KG1 (cell line): ENCODE results near the gene SLC44A5.
"Not testable (repeated sequence)": the region's sequence is repeated elsewhere in the genome, so short reads cannot be mapped to it uniquely, and the experiment has no call there.

ENCODE experiments used
- DNase-seq: peaks from one replicate; lab custom pipeline; 2025; lab: John Stamatoyannopoulos, UW

SLC44A5 gene

DNA sequence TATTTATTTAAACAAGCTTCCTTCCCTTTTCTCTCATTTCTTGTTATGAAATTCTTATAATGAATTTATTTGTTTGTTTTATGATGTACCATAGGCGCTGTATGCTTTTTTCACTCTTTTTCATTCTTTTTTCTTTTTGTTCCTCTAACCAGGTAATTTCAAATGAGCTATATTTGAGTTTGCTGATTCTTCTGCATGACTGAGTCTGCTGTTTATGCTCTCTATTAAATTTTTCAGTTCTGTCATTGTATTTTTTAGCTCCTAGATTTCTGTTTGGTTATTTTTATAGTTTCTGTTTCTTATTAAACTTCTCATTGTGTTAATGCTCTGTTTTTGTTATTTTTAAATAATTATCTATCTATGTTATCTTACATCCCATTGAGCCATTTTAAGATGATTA, 244.3 kb downstream of the SLC44A5 start:
- DNase-seq, result no peak

- DNase-seq, result no peak
Measured at GRCh38 chr1:75361260-75361659, 249.7 kb downstream of the SLC44A5 start.

DNA sequence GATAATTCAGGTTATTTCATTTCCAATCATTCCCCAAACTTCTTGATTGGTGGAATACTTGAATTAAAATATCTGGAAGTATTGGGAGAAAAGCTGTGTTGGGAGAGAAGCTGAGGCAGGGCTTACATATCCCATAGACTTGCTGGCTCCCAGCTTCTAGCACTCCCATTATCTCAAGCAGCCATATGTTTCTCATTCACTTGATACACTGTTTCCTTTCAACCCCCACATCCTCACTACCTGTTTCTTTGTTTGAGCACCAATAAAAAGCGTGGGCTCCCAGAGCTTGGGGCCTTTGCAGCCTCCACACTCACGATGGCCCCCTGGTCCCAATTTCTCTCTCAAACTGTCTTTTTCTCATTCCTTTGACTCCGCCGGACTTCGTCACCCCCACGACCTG, 256.6 kb downstream of the SLC44A5 start:
- DNase-seq, result not testable (repeated sequence)

DNA sequence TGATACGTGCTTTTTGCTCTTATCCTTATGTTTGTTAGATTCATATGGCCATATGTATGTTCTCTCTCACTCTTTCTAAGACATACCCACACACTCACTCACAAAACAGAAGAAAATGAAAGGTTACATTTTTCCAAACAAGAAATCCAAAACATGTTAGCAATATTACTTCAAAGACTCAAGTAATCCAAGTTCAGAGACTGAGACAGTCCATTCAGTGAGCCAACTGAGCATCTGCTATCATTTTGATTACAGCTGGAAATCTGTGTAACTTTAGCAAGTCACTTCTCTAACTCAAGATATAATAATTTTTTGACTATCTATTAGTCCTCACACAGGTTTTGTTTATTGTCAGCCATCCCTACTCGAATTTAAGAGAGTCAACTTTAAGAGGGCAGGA, 257.9 kb downstream of the SLC44A5 start:
- DNase-seq, result no peak

GRCh38 chr1:75345538-75346292, 265.2 kb downstream of the SLC44A5 start:
- no peak for DNase-seq

GRCh38 chr1:75342786-75343185, 268.1 kb downstream of the SLC44A5 start:
- no peak for DNase-seq

GRCh38 chr1:75341537-75341936, 269.4 kb downstream of the SLC44A5 start:
- DNase-seq, result no peak

GRCh38 chr1:75338616-75339483, 272.1 kb downstream of the SLC44A5 start:
- DNase-seq, result no peak

DNA sequence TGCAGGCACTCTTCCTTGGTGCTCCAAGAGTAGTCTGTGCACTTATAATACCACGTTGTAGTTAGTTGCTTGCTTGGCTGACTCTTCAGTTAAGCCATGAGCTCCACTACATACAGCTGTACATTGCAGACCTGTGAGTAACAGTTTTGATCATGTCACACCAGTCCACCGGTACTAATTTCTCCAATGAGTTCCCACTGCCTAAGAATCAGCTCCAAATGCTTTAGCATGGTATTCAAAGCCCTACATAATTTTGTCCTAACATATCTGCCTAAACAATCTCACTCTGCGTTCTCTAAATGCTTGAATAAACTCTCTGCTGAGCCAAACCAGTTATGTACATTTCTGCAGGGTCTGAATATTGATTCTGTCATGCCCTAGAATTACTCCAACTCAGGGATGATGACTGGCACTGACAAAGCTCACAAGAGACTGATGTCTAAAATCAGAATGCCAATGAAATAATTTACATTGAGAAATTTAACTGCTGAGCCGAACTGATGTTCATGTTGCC, 276.0 kb downstream of the SLC44A5 start:
- no peak for DNase-seq

DNA sequence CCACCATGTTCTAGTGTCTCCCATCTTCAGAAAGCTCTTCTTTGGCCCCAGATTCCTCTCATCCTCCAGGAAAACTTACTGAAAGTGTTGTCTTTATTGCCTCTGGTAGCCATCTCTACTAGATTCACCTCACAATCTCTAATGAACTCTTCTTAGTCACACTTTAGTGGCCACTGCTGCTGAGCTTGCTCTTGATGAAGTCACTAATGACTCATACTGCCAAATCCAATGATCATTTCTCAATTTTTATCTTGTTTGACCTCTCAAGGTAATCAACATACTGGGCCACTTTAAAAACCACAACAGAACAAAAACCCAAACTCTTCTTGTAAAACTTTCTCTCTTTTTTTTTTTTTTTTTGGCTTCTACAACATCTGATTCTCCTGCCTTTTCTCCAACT, 280.3 kb downstream of the SLC44A5 start:
- no peak for DNase-seq

GRCh38 chr1:75328691-75329090, 282.2 kb downstream of the SLC44A5 start:
- DNase-seq, result no peak

DNA sequence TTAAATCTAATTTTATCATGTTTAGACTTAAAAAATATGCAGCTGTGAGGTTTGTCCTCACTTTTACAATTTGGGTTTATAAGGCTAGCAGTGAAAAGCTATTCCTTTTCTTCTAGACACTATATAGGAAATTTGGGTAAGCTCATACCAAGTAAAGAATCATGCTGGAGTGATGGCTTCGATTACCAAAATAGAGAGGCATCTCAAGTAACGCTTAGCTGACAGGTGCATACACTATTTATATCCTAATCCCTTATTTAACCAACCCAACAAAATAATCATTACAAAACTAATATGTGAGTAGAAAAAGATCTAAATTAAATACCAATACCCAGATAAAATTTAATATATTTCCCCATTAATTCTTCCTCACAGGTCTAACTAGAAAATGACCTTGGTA, 283.5 kb downstream of the SLC44A5 start:
- no peak for DNase-seq

DNA sequence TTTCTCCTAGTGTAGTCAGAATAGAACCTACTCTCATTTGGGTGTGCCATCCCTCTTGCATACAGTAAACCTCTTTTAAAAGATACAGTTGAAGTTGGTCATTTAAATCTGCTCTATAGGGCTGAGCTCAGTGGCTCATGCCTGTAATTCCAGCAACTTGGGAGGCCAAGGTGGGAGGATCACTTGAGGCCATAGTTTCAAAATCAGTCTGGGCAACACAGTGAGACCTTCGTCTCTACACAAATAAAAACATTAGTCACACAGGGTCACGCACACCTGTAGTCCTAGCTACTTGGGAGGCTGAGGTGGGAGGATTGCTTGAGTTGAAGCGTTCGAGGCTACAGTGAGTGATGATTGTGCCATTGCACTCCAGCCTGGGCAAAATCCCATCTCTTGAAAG, 292.9 kb downstream of the SLC44A5 start:
- DNase-seq, result no peak

DNA sequence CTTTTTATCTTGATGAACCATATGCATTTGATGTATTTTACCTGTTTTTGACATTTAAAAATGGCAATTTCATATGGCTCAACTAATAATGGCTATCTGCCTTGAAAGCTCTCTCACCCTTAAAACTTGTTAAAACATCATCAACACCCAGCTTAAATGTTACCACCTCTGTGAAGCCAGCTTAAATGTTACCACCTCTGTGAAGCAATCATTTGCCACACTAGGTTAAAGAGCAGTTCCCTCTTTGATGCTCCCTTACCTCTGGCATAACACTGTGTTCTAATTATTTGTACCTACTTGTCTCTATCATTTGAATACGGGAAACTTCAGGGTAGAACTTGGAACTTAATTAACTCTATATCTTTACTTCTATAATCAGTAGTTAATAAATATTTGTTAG, 294.7 kb downstream of the SLC44A5 start:
- no peak for DNase-seq

- no peak for DNase-seq
Measured at GRCh38 chr1:75312620-75313019, 298.3 kb downstream of the SLC44A5 start.

DNA sequence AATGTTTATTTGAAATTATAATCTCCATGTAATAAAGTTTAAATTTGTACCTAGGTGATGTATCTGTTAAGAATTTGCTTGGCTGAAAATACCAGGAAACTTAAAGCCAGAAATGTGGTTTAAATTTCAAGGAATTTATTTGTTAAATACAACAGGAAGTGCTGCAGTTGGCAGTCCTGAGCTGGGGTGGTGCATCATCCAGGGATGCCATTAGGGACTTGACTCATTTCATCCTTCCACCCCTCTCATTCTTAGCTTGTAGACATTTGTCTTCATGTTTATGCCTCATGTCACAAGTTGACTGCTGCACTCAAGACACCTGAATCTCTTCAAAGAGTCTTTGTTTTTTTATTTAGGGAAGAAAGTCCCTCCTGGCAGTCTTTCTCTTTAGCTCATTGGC, 300.8 kb downstream of the SLC44A5 start:
- DNase-seq, result no peak

DNA sequence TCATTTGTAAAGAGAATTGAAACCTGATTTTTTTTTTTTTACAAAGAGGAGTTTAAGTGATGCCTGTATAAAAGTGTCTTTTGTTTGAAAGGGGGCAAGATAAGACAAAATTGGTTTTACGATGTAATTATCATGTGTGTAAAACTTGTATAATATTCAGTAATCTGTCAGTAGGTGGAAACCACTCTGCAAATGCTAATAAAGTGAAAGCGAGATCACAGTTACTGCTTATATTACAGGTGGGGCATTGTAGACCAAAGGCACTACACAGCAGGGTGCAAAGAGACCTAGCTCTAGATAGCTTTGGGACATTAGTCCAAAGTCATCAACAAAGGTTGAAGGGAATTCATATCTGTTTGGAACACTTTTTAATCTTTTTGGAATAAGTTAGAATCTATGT, 302.5 kb downstream of the SLC44A5 start:
- DNase-seq, result no peak

DNA sequence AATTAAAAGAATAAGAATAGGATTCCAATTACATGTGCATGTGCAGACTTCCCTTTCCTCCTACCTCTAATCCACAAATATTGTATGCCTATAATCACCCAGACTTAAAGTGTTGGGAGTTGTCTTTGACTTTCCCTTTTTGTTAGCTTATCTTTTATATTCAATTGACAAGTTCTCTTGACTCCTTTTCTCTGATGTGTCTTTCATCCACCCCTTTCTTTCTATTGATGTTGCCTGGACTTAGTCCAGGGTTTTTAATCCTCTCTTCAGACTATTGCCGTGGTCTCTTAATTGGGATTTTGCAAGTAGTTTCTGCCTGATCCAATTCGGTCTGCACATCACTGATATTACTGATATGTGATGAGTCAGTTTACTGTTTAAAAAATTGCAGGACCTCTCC, 305.9 kb downstream of the SLC44A5 start:
- DNase-seq, result no peak

GRCh38 chr1:75293270-75293669, 317.6 kb downstream of the SLC44A5 start:
- DNase-seq, result no peak

GRCh38 chr1:75292013-75292412, 318.9 kb downstream of the SLC44A5 start:
- no peak for DNase-seq

- no peak for DNase-seq
Measured at GRCh38 chr1:75276385-75276784, 334.5 kb downstream of the SLC44A5 start.

DNA sequence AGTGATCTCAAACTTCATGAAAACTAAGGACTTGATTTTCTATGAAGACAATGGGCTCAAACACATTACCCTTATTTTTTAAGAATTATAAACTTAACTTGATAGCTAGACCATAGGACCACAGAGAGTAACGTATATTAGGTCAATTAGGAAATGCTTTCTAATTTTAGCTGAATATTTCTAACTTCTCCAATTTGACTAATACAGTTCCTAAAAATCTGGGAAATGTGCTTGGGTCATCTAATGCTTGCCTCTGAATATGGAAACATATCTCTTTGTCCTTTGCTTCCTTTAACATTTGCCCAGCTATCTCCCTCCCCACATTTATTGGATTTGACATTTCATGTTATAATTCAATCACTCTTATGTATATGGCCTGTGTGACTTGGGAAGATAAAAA, 335.3 kb downstream of the SLC44A5 start:
- no peak for DNase-seq

GRCh38 chr1:75274920-75275506, 335.9 kb downstream of the SLC44A5 start:
- no peak for DNase-seq
